Measurements from ENCODE around the gene SDK2. TPM values are rescaled to one million over a fixed set of nuclear protein-coding genes. Genes with fewer than 3 reads are reported as not detected.

The SDK2 gene
- total RNA-seq, 4 donors from 2014 or later, result 1.5 to 7.0 (median 3.7) TPM

DNA sequence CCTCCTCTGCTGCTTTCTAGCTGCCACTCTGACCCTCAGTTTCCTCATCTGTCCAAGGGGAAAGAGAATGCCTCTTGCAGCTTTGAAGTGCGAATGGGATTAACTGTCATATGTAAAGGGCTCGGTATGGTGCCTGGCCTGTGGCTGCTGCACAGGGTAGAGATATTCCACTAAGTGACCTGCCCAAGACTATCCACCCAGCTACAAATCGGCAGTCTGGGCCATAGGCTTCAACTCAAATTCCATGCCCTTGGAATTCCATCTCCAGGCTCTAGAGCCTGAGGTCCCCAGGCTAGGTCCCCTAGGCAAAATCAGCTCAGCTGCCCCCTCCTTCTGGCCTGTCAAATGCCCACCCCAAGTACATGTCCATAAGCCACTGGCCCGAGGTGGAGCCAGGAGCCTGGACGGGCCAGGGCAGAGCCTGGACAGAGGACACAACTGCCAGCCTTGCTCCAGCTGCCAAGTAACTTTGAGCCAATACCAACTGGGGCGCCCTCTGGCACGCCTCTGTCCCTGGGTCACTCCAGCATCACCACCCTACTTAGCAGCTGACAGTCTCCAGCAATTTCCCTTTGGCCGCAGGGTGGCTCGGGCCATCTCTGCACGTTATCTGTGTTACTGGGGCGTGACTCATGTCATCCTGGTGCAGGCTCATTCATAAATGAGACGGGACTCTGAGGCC, 57.2 kb downstream of the SDK2 start:
- TF ChIP-seq POLR2A (IDR thresholded peaks at IDR 0.05), result no peak
- Histone ChIP-seq H3K9me3 (no peaks in the 10 kb centered on the region), H3K4me3 (replicated peaks in 1 of 3) (no peak overlapping the region), H3K27me3 (no peaks in the 10 kb centered on the region), H3K4me1 (no peaks in the 10 kb centered on the region), H3K36me3 (no peaks in the 10 kb centered on the region), H3K27ac (no peak overlapping the region)
- peak in 1 of 2 donors; percentile 5 for DNase-seq
- intact Hi-C loops (cut with DNase I), result no loop called here
- 55 to 58% methylated on average over 11 to 12 of the region's 12 CpGs for WGBS, 2 donors

DNA sequence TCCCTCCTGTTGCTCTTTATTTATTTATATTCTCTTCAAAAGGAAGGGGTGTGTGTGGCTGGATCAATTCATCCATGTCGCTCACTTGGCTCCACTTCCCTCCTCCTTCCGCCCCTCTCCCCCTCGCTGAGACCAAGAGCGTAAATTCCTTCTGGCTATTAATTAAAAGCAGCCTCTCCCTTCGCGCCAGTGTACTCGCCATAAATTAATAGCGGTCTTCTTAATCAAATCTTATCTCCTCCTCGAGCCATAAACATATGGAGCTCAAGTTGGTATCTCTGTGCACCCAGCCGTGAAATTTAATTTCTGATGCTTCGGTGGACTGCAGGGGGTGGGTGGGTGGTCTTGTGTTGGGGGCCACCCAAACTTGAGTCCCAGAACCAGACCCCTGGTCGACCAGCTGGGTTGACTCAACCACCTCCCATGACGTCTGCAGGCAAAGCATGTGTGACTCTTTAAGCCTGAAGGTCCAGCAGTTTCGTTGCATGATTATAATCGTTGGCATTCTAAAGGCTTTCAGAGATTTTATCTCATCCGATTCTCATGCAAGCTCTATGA, 57.9 kb downstream of the SDK2 start:
- DNase-seq, result no peak
- TF ChIP-seq POLR2A (IDR thresholded peaks at IDR 0.05), result no peak
- TF ChIP-seq, protein P1, sequence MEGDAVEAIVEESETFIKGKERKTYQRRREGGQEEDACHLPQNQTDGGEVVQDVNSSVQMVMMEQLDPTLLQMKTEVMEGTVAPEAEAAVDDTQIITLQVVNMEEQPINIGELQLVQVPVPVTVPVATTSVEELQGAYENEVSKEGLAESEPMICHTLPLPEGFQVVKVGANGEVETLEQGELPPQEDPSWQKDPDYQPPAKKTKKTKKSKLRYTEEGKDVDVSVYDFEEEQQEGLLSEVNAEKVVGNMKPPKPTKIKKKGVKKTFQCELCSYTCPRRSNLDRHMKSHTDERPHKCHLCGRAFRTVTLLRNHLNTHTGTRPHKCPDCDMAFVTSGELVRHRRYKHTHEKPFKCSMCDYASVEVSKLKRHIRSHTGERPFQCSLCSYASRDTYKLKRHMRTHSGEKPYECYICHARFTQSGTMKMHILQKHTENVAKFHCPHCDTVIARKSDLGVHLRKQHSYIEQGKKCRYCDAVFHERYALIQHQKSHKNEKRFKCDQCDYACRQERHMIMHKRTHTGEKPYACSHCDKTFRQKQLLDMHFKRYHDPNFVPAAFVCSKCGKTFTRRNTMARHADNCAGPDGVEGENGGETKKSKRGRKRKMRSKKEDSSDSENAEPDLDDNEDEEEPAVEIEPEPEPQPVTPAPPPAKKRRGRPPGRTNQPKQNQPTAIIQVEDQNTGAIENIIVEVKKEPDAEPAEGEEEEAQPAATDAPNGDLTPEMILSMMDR (IDR thresholded peaks at IDR 0.05), result no peak
- Histone ChIP-seq H3K27ac (no peak overlapping the region), H3K9me3 (no peaks in the 10 kb centered on the region), H3K4me3 (replicated peaks in 1 of 3) (no peak overlapping the region), H3K27me3 (no peaks in the 10 kb centered on the region), H3K36me3 (no peaks in the 10 kb centered on the region), H3K4me1 (no peaks in the 10 kb centered on the region)
- intact Hi-C loops (cut with DNase I), result no loop called here
- WGBS, 2 donors, result 63 to 70% methylated on average over 16 of the region's 16 CpGs

DNA sequence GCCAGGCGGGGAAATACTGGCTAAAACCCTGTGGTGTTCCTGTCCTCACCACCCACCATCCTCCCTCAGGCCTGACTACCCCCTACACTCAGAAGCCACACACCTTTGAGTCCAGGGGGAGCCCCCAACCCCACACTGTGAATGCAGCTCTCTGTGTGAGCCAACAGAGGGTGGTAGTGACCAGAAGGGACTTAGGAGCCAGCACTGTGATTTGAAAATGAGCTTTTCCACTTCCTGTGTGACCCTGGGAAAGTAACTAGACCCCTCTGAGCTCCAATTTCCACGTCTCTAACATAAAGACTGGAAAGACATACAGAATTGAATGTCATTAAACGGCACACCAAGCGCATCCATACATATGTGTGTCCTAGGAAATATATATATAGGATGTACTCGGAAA, 58.7 kb downstream of the SDK2 start:
- intact Hi-C loops (cut with DNase I), result no loop called here
- 91 to 94% methylated on average over 5 of the region's 5 CpGs for WGBS, 2 donors
- no peaks in the 10 kb centered on the region for H3K9me3 ChIP-seq
- H3K27ac ChIP-seq, result no peak overlapping the region
- DNase-seq, result no peak
- TF ChIP-seq, protein P1 (IDR thresholded peaks at IDR 0.05), result no peak
- TF ChIP-seq POLR2A (IDR thresholded peaks at IDR 0.05), result no peak
- no peaks in the 10 kb centered on the region for H3K4me1 ChIP-seq
- H3K27me3 ChIP-seq, result no peaks in the 10 kb centered on the region
- H3K4me3 ChIP-seq (replicated peaks in 1 of 3), result no peak overlapping the region
- H3K36me3 ChIP-seq, result no peaks in the 10 kb centered on the region

DNA sequence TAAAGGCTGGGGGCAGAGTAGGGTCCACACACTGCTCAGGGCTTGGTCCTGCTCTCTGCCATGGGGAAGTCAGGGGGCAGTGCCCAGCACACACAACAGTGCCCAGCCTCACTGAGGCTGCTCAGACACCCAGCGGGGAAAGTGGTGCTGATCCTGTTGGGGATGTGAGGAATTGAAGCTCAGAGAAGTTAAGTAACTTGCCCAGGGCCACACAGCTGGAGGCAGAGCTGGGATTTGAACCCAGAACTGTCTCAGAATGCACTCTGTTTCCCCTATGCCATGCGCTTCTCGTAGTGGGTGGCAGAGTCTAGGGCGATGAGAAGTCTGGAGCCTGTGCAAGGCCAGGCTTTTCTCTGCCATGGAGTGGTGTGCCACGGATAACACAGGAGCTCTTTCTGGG, 59.3 kb downstream of the SDK2 start:
- intact Hi-C loops (cut with DNase I), result no loop called here
- DNase-seq, result no peak
- WGBS, 2 donors, result 94 to 97% methylated on average over 2 to 5 of the region's 5 CpGs
- H3K27me3 ChIP-seq, result no peaks in the 10 kb centered on the region
- H3K4me3 ChIP-seq (replicated peaks in 1 of 3), result no peak overlapping the region
- H3K27ac ChIP-seq, result no peak overlapping the region
- H3K4me1 ChIP-seq, result no peaks in the 10 kb centered on the region
- no peak for TF ChIP-seq POLR2A (IDR thresholded peaks at IDR 0.05)
- TF ChIP-seq, protein P1 (IDR thresholded peaks at IDR 0.05), result no peak
- H3K36me3 ChIP-seq, result no peaks in the 10 kb centered on the region
- H3K9me3 ChIP-seq, result no peaks in the 10 kb centered on the region

DNA sequence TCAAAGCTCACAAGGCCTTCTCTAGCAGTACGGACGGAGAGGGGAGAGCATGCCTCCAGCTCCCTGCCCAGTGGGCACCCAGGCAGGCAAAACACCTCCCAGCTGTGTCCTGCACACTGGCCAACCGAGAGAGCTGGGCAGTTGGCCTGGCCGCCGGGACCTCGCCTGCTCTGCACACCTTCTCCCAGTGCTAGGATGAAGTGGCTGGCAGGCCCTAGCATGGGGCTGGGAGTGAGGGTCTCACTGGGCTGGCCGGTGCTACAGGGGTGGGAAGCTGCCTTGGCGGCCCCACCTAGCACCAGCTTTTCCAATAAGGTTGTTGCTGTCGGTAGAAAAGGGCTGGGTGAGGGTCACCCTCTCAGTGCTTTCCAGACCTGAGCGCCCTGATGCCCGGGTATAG, 60.2 kb downstream of the SDK2 start:
- Histone ChIP-seq H3K4me1 (no peaks in the 10 kb centered on the region), H3K4me3 (replicated peaks in 1 of 3) (no peak overlapping the region), H3K27ac (no peak overlapping the region), H3K27me3 (no peaks in the 10 kb centered on the region), H3K9me3 (no peaks in the 10 kb centered on the region), H3K36me3 (no peaks in the 10 kb centered on the region)
- TF ChIP-seq POLR2A (IDR thresholded peaks at IDR 0.05), result no peak
- TF ChIP-seq, protein P1 (IDR thresholded peaks at IDR 0.05), result no peak
- WGBS, 2 donors, result 85 to 91% methylated on average over 4 to 8 of the region's 11 CpGs
- intact Hi-C loops (cut with DNase I), result no loop called here
- DNase-seq, result no peak

Measured in thyroid gland (tissue), 4 donors.